WI38 (cell line): ENCODE data around the gene SLC35F3.

Experiments
- H3K4me3 ChIP-seq: 2 replicates; pipeline ENCODE4 v1.5.1; 2011; ENCODE audit warnings: low read depth, mild to moderate bottlenecking, control low read depth, low read length
- TF ChIP-seq, protein P1 (sequence below): IDR thresholded peaks from 2 replicates; pipeline ENCODE4 v1.5.1; 2012; ENCODE audit warnings: low read depth, mild to moderate bottlenecking, control low read depth, low read length

Gene SLC35F3

DNA sequence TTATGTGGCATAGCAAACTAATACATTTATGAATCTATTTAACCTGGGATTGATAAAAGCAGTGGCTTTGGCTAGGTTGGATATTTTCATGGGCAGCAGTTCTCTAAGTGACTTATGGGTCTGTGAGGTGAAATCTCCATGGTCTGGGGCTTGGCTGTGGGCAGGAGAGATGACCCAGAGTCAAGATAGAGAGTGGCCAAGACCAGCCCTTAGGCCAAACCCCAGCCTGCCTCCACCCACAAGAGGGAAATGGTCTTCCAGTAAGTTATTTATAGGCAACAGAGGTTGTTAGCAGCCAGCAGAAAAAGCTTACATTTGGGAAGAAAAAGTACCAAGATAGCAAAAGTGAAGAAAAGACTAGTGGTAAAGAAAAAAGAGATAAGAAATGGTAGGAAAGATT, 61.4 kb downstream of the SLC35F3 start:
- no peak overlapping the region for H3K4me3 ChIP-seq
- TF ChIP-seq, protein P1, sequence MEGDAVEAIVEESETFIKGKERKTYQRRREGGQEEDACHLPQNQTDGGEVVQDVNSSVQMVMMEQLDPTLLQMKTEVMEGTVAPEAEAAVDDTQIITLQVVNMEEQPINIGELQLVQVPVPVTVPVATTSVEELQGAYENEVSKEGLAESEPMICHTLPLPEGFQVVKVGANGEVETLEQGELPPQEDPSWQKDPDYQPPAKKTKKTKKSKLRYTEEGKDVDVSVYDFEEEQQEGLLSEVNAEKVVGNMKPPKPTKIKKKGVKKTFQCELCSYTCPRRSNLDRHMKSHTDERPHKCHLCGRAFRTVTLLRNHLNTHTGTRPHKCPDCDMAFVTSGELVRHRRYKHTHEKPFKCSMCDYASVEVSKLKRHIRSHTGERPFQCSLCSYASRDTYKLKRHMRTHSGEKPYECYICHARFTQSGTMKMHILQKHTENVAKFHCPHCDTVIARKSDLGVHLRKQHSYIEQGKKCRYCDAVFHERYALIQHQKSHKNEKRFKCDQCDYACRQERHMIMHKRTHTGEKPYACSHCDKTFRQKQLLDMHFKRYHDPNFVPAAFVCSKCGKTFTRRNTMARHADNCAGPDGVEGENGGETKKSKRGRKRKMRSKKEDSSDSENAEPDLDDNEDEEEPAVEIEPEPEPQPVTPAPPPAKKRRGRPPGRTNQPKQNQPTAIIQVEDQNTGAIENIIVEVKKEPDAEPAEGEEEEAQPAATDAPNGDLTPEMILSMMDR, result no peak

DNA sequence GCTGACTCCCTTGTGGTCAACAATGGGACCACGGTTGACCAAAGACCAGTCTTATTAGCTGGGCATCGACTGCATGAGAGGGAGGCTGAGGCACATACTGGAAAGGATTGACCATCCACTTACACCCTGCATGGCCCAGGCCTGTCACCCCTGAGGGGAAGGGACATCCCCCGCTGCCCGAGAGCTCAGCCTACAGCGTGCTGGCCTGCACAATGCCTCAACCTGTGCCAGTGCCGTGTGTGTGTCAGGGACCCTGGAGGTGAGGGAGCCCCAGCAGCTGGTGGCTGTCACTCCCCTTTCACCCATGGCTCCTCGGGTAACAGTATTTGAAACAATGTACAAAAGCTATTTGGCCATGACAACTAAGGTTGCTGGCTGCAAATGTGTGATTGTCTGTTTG, 67.3 kb downstream of the SLC35F3 start:
- TF ChIP-seq, protein P1, result no peak
- no peak overlapping the region for H3K4me3 ChIP-seq

DNA sequence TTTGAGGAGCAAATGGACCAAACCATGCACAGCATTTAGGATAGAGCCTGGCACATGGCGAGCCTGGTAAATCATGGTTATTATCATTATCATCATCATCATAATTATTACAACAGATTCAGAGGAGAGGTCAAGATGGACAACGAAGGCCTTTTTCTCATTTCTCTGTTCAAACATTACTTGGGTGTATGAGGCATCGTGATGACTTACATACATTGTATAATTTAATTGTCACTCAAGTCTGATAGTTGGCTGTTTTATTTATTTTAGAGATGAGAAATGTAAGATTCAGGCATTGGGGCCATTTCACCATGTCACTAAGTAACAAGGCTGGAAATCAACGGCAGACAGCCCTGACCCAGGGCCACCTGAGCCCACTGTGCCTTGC, 68.1 kb downstream of the SLC35F3 start:
- TF ChIP-seq, protein P1, result no peak
- no peak overlapping the region for H3K4me3 ChIP-seq

DNA sequence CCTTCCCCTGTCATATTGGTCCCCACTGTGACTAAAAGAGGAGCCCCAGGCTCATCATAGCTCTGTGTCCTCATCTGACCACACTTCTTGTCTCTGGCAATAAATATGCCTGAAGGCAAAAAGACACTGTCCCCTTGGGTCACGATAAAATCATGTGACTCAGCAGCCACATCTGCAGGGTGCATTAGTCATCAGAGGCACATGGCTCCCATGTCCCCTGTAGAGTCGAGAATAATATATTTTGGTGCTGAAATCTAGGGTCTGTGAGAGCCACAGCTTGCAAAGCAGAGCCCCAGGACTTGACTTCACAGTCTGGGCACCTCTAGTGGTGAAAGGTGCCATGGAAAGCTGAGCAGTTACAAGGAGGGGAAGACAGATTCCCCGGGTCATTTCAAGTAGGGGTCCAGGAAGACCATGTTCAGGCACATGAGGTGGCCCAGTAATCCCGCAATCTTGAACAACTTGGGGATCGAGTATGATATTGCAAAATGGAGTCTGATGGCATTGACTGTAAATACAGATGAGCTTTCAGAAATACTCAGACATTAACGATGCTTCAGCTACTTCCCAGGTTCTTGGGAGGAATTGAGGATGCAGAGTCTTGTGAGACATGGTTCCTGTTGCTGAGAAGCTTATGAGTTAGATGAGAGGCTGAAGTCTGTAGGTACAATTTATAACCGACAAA, 68.6 kb downstream of the SLC35F3 start:
- TF ChIP-seq, protein P1, result no peak
- H3K4me3 ChIP-seq, result no peak overlapping the region

DNA sequence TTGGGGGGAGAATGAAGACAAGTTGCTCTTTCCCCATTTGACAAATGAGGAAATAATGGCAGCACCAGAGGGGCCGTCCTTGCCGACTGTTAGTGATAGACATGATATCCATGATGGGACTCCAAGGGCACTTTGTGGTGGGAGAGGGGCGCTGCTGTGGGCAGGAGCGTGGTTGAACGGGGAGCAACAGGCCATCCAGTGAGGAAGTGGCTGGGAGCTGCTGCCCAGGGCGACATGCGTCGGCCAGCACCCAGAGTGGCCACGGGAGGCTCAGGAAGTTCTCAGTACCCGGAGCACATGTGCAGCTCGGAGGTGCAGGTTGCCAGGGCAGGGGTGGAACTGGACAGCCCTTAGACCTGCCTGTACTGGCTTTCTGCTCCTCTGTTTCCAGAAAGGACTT, 71.0 kb downstream of the SLC35F3 start:
- no peak overlapping the region for H3K4me3 ChIP-seq
- TF ChIP-seq, protein P1, result no peak

DNA sequence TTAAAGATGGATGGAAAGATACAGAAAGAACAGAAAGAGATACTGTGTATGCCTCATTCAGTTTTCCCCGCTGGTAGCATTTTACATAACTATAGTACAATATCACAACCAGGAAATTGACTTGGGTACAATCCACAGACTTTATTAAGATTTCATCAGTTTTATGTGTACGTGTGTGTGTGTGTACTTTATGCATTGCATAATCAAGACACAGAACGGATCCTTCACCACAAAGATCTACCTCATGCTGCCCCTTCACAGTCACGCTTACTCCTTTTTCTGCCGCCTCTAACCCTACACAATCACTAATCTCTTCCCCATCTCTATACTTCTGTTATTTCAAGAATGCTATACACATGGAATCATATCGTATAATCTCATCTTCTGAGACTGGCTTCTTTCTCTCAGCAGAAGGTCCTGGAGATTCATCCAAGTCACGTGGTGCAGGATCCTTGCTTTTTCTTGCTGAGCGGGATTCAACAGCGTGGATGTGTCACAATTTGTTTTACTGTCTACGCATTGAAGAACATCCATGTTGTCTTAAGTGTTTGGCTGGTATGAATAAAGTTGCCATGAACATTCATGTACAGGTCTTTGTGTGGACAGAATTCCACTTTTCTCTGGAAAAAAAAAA, 76.7 kb downstream of the SLC35F3 start:
- TF ChIP-seq, protein P1, result no peak

DNA sequence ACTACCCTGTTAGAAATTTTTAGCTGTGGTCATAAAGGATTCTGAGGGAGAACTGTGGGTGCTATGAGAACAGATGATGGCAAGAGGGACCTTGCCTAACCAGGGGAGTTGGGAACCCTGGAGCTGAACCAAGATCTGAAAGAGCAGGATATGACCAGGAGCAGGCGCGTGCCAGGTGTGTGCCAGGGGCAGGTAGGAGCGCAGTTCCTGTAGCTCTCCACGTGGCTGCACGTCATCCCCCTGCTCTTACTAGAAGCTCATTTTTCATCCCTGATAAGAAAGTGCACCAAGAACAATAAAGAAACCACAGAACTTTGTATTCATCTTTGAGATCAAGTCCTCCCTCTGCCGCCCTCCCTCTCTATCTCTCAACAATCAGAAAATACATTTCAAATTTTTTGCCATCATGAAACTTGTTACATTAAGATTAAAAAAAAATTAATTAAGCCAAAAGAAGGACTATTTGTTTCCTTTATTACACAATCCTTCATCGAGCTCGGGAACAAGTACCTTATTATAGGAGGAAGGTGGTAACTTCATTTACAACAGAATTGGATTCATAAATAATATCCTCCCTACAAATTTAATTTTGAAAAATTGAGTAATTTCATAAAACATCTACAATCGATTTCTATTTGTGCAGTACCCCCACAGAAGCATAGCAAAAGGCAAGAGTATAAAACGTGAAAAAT, 78.5 kb downstream of the SLC35F3 start:
- TF ChIP-seq, protein P1, result no peak
- no peak overlapping the region for H3K4me3 ChIP-seq

More for the DNA sequence above, 76.7 kb downstream of the SLC35F3 start:
- H3K4me3 ChIP-seq, result no peak overlapping the region
